HEK293T (cell line): ENCODE data around the gene KCNJ11.

Experiments used
- CTCF ChIA-PET: fragments of 350-600 bp; formaldehyde crosslinking; extraction: SDS; loops from one replicate; lab custom pipeline; 2021; ENCODE audit warnings: antibody characterized with exemption, inconsistent platforms; lab: Yijun Ruan, JAX
- POLR2A ChIA-PET: fragments of 350-600 bp; formaldehyde crosslinking; extraction: SDS; loops from one replicate; lab custom pipeline; 2020; ENCODE audit warnings: antibody characterized with exemption, inconsistent platforms; lab: Yijun Ruan, JAX
- DNase-seq: peaks from one replicate; pipeline ENCODE4 v3.0.0; 2012; ENCODE audit warnings: mixed read lengths; ENCODE audit errors: extremely low spot score
- ARNT ChIP-seq: fragments of 450-650 bp; IDR thresholded peaks from 2 replicates; pipeline ENCODE4 v1.6.1; 2017; ENCODE audit warnings: mild to moderate bottlenecking
- BHLHE40 ChIP-seq: fragments of 450-650 bp; IDR thresholded peaks from 2 replicates; pipeline ENCODE4 v1.6.1; 2016; ENCODE audit warnings: mild to moderate bottlenecking, moderate library complexity, borderline replicate concordance
- CTBP1 ChIP-seq: fragments of 450-650 bp; IDR thresholded peaks from 2 replicates; pipeline ENCODE4 v1.6.1; 2016; ENCODE audit warnings: borderline replicate concordance
- ELF4 ChIP-seq: fragments of 450-650 bp; IDR thresholded peaks from 2 replicates; pipeline ENCODE4 v1.6.1; 2017; ENCODE audit warnings: antibody characterized with exemption
- FOXA1 ChIP-seq: fragments of 450-650 bp; IDR thresholded peaks from 2 replicates; pipeline ENCODE4 v1.6.1; 2016; ENCODE audit warnings: mild to moderate bottlenecking
- FOXK2 ChIP-seq: fragments of 450-650 bp; IDR thresholded peaks from 2 replicates; pipeline ENCODE4 v1.6.1; 2016; ENCODE audit warnings: mild to moderate bottlenecking
- FOXM1 ChIP-seq: fragments of 450-650 bp; IDR thresholded peaks from 2 replicates; pipeline ENCODE4 v1.6.1; 2017; ENCODE audit warnings: mild to moderate bottlenecking, borderline replicate concordance
- HDGF ChIP-seq: fragments of 450-650 bp; IDR thresholded peaks from 2 replicates; pipeline ENCODE4 v1.6.1; 2017; ENCODE audit warnings: antibody characterized with exemption, borderline replicate concordance
- L3MBTL2 ChIP-seq: fragments of 450-650 bp; conservative IDR thresholded peaks from 2 replicates; pipeline ENCODE4 v1.6.1; 2016; ENCODE audit warnings: mild to moderate bottlenecking
- LEF1 ChIP-seq: fragments of 450-650 bp; IDR thresholded peaks from 2 replicates; pipeline ENCODE4 v1.6.1; 2017; ENCODE audit warnings: mild to moderate bottlenecking, borderline replicate concordance
- NFRKB ChIP-seq: fragments of 450-650 bp; IDR thresholded peaks from 2 replicates; pipeline ENCODE4 v1.6.1; 2016; ENCODE audit warnings: mild to moderate bottlenecking, moderate library complexity
- PKNOX1 ChIP-seq: fragments of 450-650 bp; IDR thresholded peaks from 2 replicates; pipeline ENCODE4 v1.6.1; 2016
- SP1 ChIP-seq: fragments of 450-650 bp; IDR thresholded peaks from 2 replicates; pipeline ENCODE4 v1.6.1; 2017
- SUZ12 ChIP-seq: fragments of 450-650 bp; IDR thresholded peaks from 2 replicates; pipeline ENCODE4 v1.6.1; 2016; ENCODE audit warnings: mild to moderate bottlenecking
- TARDBP ChIP-seq: fragments of 450-650 bp; IDR thresholded peaks from 2 replicates; pipeline ENCODE4 v1.6.1; 2016
- ZNF384 ChIP-seq: fragments of 450-650 bp; IDR thresholded peaks from 2 replicates; pipeline ENCODE4 v1.6.1; 2016

The KCNJ11 gene

GRCh38 chr11:17396598-17397310, 8.3 kb upstream of the KCNJ11 start:
- POLR2A ChIA-PET: no interaction called here
- no peak for TF ChIP-seq FOXA1
- no peak for TF ChIP-seq NFRKB
- TF ChIP-seq LEF1: no peak
- TF ChIP-seq SP1: no peak
- TF ChIP-seq ZNF384: no peak
- TF ChIP-seq BHLHE40: no peak
- TF ChIP-seq L3MBTL2: no peak
- no peak for TF ChIP-seq HDGF
- no peak for TF ChIP-seq FOXK2
- no peak for TF ChIP-seq ELF4
- no peak for TF ChIP-seq FOXM1
- TF ChIP-seq SUZ12: no peak
- no peak for TF ChIP-seq PKNOX1
- no peak for DNase-seq
- CTCF ChIA-PET: no interaction called here

- no peak for DNase-seq
- POLR2A ChIA-PET: no interaction called here
- TF ChIP-seq FOXM1 (no peak), FOXK2 (no peak), NFRKB (no peak), LEF1 (no peak), PKNOX1 (no peak), HDGF (no peak), SP1 (no peak), TARDBP (no peak), SUZ12 (no peak), BHLHE40 (no peak), ZNF384 (no peak), FOXA1 (no peak), ELF4 (no peak), L3MBTL2 (no peak), CTBP1 (no peak), ARNT (no peak)
- CTCF ChIA-PET: no interaction called here
Observed at GRCh38 chr11:17395978-17396377, 7.5 kb upstream of the KCNJ11 start.

GRCh38 chr11:17395554-17395961, 7.1 kb upstream of the KCNJ11 start:
- TF ChIP-seq HDGF (no peak), ELF4 (no peak), SUZ12 (no peak), ZNF384 (no peak), CTBP1 (no peak), FOXK2 (no peak), FOXM1 (no peak), PKNOX1 (no peak), L3MBTL2 (no peak), LEF1 (no peak), FOXA1 (no peak), BHLHE40 (no peak), TARDBP (no peak), SP1 (no peak), ARNT (no peak)
- ChIA-PET POLR2A (no interaction called here), CTCF (no interaction called here)
- no peak for DNase-seq

GRCh38 chr11:17394743-17395390, 6.4 kb upstream of the KCNJ11 start:
- no peak for DNase-seq
- CTCF ChIA-PET: no interaction called here
- no peak for TF ChIP-seq CTBP1
- no peak for TF ChIP-seq SUZ12
- TF ChIP-seq FOXK2: no peak
- TF ChIP-seq FOXM1: no peak
- no peak for TF ChIP-seq BHLHE40
- TF ChIP-seq LEF1: no peak
- no peak for TF ChIP-seq L3MBTL2
- no peak for TF ChIP-seq ELF4
- no peak for TF ChIP-seq SP1
- TF ChIP-seq ZNF384: no peak
- TF ChIP-seq FOXA1: no peak
- no peak for TF ChIP-seq NFRKB
- no peak for TF ChIP-seq ARNT
- TF ChIP-seq TARDBP: no peak
- TF ChIP-seq PKNOX1: no peak
- no peak for TF ChIP-seq HDGF
- POLR2A ChIA-PET: no interaction called here

- ChIA-PET CTCF (no interaction called here), POLR2A (no interaction called here)
- no peak for DNase-seq
- no peak for TF ChIP-seq LEF1
- TF ChIP-seq FOXK2: no peak
- TF ChIP-seq CTBP1: no peak
- TF ChIP-seq ZNF384: no peak
- no peak for TF ChIP-seq ELF4
- no peak for TF ChIP-seq TARDBP
- no peak for TF ChIP-seq FOXM1
- no peak for TF ChIP-seq SP1
- no peak for TF ChIP-seq ARNT
- no peak for TF ChIP-seq SUZ12
- no peak for TF ChIP-seq L3MBTL2
- no peak for TF ChIP-seq HDGF
- TF ChIP-seq FOXA1: no peak
- no peak for TF ChIP-seq NFRKB
- TF ChIP-seq BHLHE40: no peak
- no peak for TF ChIP-seq PKNOX1
Observed at GRCh38 chr11:17393472-17393871, 5.0 kb upstream of the KCNJ11 start.
